HG03565 (cell line): ENCODE data around the gene NEDD8.

Source experiments
- ATAC-seq: cut with Tn5 transposase; IDR thresholded peaks from one replicate; pipeline ENCODE4 v1.9.1; 2021; ENCODE audit warnings: mild to moderate bottlenecking, moderate library complexity; ENCODE audit not compliant: unreplicated experiment

NEDD8 gene

GRCh38 chr14:24232121-24232644 lies at the start of gene NEDD8:
TSS of gene NEDD8 (minus strand) at chr14:24232367. CDS start at chr14:24232267, 100 bp downstream.
- peak; percentile 54 for ATAC-seq

- ATAC-seq: no peak
Observed at GRCh38 chr14:24281636-24282035, 49.5 kb upstream of the NEDD8 start.

- ATAC-seq: no peak
Observed at GRCh38 chr14:24280797-24281460, 48.8 kb upstream of the NEDD8 start.

- peak; percentile 48 for ATAC-seq
Observed at GRCh38 chr14:24279301-24280186, 47.4 kb upstream of the NEDD8 start.

GRCh38 chr14:24278424-24278823 lies 46.3 kb upstream of the NEDD8 start:
- no peak for ATAC-seq

- no peak for ATAC-seq
Observed at GRCh38 chr14:24277606-24278321, 45.6 kb upstream of the NEDD8 start.

GRCh38 chr14:24277071-24277470 lies 44.9 kb upstream of the NEDD8 start:
- ATAC-seq: no peak

- peak; percentile 44 for ATAC-seq
Observed at GRCh38 chr14:24274101-24274543, 42.0 kb upstream of the NEDD8 start.

GRCh38 chr14:24273422-24273998 lies 41.3 kb upstream of the NEDD8 start:
- ATAC-seq: no peak

- no peak for ATAC-seq
Observed at GRCh38 chr14:24272467-24272866, 40.3 kb upstream of the NEDD8 start.

- no peak for ATAC-seq
Observed at GRCh38 chr14:24271834-24272263, 39.7 kb upstream of the NEDD8 start.

- ATAC-seq: peak; percentile 85
Observed at GRCh38 chr14:24271134-24271833, 39.1 kb upstream of the NEDD8 start, which contains the start of gene RABGGTA. TSS of gene RABGGTA (minus strand) at chr14:24271597. CDS start at chr14:24271115, 482 bp downstream.

- no peak for ATAC-seq
Observed at GRCh38 chr14:24270537-24271133, 38.5 kb upstream of the NEDD8 start.

- no peak for ATAC-seq
Observed at GRCh38 chr14:24269910-24270536, 37.9 kb upstream of the NEDD8 start.

GRCh38 chr14:24269368-24269767 lies 37.2 kb upstream of the NEDD8 start:
- ATAC-seq: no peak

- ATAC-seq: no peak
Observed at GRCh38 chr14:24268225-24268624, 36.1 kb upstream of the NEDD8 start.

- ATAC-seq: no peak
Observed at GRCh38 chr14:24267516-24267915, 35.3 kb upstream of the NEDD8 start.

GRCh38 chr14:24266344-24267244 lies 34.4 kb upstream of the NEDD8 start:
- no peak for ATAC-seq
